VCaP (cell line): Measurements from ENCODE around the gene FMN2.

Source experiments
- H3K27ac ChIP-seq: fragments of 450-650 bp; 2 replicates; pipeline ENCODE4 v1.5.1; 2017
- CTCF ChIP-seq: fragments of 450-650 bp; conservative IDR thresholded peaks from 2 replicates; pipeline ENCODE4 v1.5.1; 2017; ENCODE audit warnings: mild to moderate bottlenecking, moderate library complexity

The FMN2 gene

GRCh38 chr1:240391660-240392260 lies 300.1 kb downstream of the FMN2 start:
- TF ChIP-seq CTCF = no peak
- no peak overlapping the region for H3K27ac ChIP-seq

- no peak overlapping the region for H3K27ac ChIP-seq
- no peak for TF ChIP-seq CTCF
These were observed 302.7 kb downstream of the FMN2 start for GRCh38 chr1:240394353-240394752.

- no peak overlapping the region for H3K27ac ChIP-seq
- no peak for TF ChIP-seq CTCF
These were observed 303.7 kb downstream of the FMN2 start for GRCh38 chr1:240395336-240395735.

- TF ChIP-seq CTCF = no peak
- no peak overlapping the region for H3K27ac ChIP-seq
These were observed 307.7 kb downstream of the FMN2 start for GRCh38 chr1:240399381-240399780.

GRCh38 chr1:240401731-240402130 lies 310.0 kb downstream of the FMN2 start:
- H3K27ac ChIP-seq = no peak overlapping the region
- no peak for TF ChIP-seq CTCF

- no peak for TF ChIP-seq CTCF
- H3K27ac ChIP-seq = no peak overlapping the region
These were observed 310.6 kb downstream of the FMN2 start for GRCh38 chr1:240402326-240402725.

GRCh38 chr1:240404286-240404685 lies 312.6 kb downstream of the FMN2 start:
- no peak for TF ChIP-seq CTCF

GRCh38 chr1:240405751-240406150 lies 314.1 kb downstream of the FMN2 start:
- H3K27ac ChIP-seq = no peak overlapping the region
- TF ChIP-seq CTCF = no peak

More at GRCh38 chr1:240404286-240404685, 312.6 kb downstream of the FMN2 start:
- H3K27ac ChIP-seq = no peak overlapping the region
